Keratinocyte (primary cell): Measurements from ENCODE around the gene SORBS1. TPM values are rescaled to one million over a fixed set of nuclear protein-coding genes. Genes with fewer than 3 reads are reported as not detected.

ENCODE experiments used
- DNase-seq: peaks from one replicate; pipeline ENCODE4 v3.0.0-alpha.2; 2011; ENCODE audit warnings: low read depth, missing footprints, low spot score
- FAIRE-seq: peaks from 2 replicates; lab custom pipeline; 2011; peaks lifted over from hg19 to GRCh38; lab: Jason Lieb, UNC
- H2AFZ ChIP-seq: 2 replicates; pipeline ENCODE4 v1.6.0; 2012; ENCODE audit warnings: low read length, control low read depth, inconsistent platforms; ENCODE audit not compliant: control insufficient read depth
- H3K27ac ChIP-seq: 2 replicates; pipeline ENCODE4 v1.5.1; 2011; ENCODE audit warnings: low read length; ENCODE audit not compliant: control insufficient read depth, insufficient read depth
- H3K27me3 ChIP-seq: 3 replicates; pipeline ENCODE4 v1.6.0; 2011; ENCODE audit warnings: low read length; ENCODE audit not compliant: control insufficient read depth, insufficient read depth; ENCODE audit errors: extremely low read depth
- H3K36me3 ChIP-seq, 2 experiments: 2 replicates in 1 of 2; 3 replicates in 1 of 2; pipeline ENCODE4 v1.5.1; 2011; ENCODE audit warnings: low read length in 2 of 2, mild to moderate bottlenecking in 1 of 2; ENCODE audit not compliant: control insufficient read depth in 2 of 2, insufficient read depth in 2 of 2; ENCODE audit errors: extremely low read depth in 1 of 2
- H3K4me1 ChIP-seq: 3 replicates; pipeline ENCODE4 v1.5.1; 2011; ENCODE audit warnings: low read length; ENCODE audit not compliant: control insufficient read depth, insufficient read depth; ENCODE audit errors: extremely low read depth
- H3K4me2 ChIP-seq: 3 replicates; pipeline ENCODE4 v1.6.0; 2011; ENCODE audit warnings: low read depth, low read length; ENCODE audit not compliant: control insufficient read depth, insufficient read depth; ENCODE audit errors: extremely low read depth
- H3K4me3 ChIP-seq, 3 experiments: fragments of 200-600 bp in 1 of 3; sonication (generic) in 1 of 3; 2 replicates in 2 of 3; 3 replicates in 1 of 3; pipeline ENCODE4 v1.5.1; 2011 to 2016; ENCODE audit warnings: low read length in 3 of 3, mild to moderate bottlenecking in 3 of 3, control low read depth in 2 of 3, inconsistent platforms in 1 of 3, low read depth in 1 of 3, mixed read lengths in 1 of 3, mixed run types in 1 of 3, moderate library complexity in 1 of 3; ENCODE audit not compliant: control insufficient read depth in 2 of 3, insufficient read depth in 2 of 3; ENCODE audit errors: extremely low read depth in 1 of 3
- H3K79me2 ChIP-seq: 2 replicates; pipeline ENCODE4 v1.6.0; 2012; ENCODE audit warnings: low read length; ENCODE audit not compliant: control insufficient read depth, insufficient read depth
- H3K9ac ChIP-seq: 3 replicates; pipeline ENCODE4 v1.6.0; 2011; ENCODE audit warnings: low read length; ENCODE audit not compliant: control insufficient read depth, insufficient read depth; ENCODE audit errors: extremely low read depth
- H3K9me1 ChIP-seq: 3 replicates; pipeline ENCODE4 v1.6.0; 2011; ENCODE audit warnings: low read length; ENCODE audit not compliant: control insufficient read depth, insufficient read depth; ENCODE audit errors: extremely low read depth
- H3K9me3 ChIP-seq: 2 replicates; pipeline ENCODE4 v1.5.1; 2012; ENCODE audit warnings: low read depth, low read length; ENCODE audit not compliant: control insufficient read depth
- H4K20me1 ChIP-seq: 3 replicates; pipeline ENCODE4 v1.6.0; 2011; ENCODE audit warnings: low read length; ENCODE audit not compliant: control insufficient read depth, insufficient read depth; ENCODE audit errors: extremely low read depth
- CTCF ChIP-seq, 3 experiments: IDR thresholded peaks in 1 of 3; conservative IDR thresholded peaks in 1 of 3; optimal IDR thresholded peaks in 1 of 3; 2 replicates in 2 of 3; 3 replicates in 1 of 3; pipeline versions ENCODE3 to v1.5.1; 2011; ENCODE audit warnings: low read length in 3 of 3, mild to moderate bottlenecking in 3 of 3, moderate library complexity in 2 of 3, control low read depth in 1 of 3, inconsistent platforms in 1 of 3; ENCODE audit not compliant: insufficient read depth in 2 of 3; ENCODE audit errors: extremely low read depth in 1 of 3
- EZH2 ChIP-seq: IDR thresholded peaks from one replicate; pipeline ENCODE4 v1.6.1; 2012; ENCODE audit warnings: inconsistent platforms, mild to moderate bottlenecking, low read length, moderate library complexity
- dilution Hi-C: fragments of 300-500 bp; cut with MboI; formaldehyde crosslinking; loops from one replicate; pipeline ENCODE4 v1.7.0; 2020; ENCODE audit warnings: low sequenced_read_pairs; ENCODE audit not compliant: extremely low pct_ligation_motif_present
- polyA plus RNA-seq, 5 experiments: library from polyadenylated mRNA; depleted of rRNA in 3 of 5; stranded (reverse) in 3 of 5; stranded (forward) in 1 of 5; unstranded in 1 of 5; fragments of >200 nt; gene quantifications; 1 replicate in 1 of 5; 2 replicates in 3 of 5; 3 replicates in 1 of 5; pipeline versions ENCODE4 v1.2.1 to v1.2.3, GENCODE V29; 2011 to 2012; ENCODE audit warnings: missing spikeins in 2 of 5, low read depth in 1 of 5, low replicate concordance in 1 of 5

SORBS1 gene
- polyA plus RNA-seq, 1 donor (not counting 4 experiments of a cell fraction or from before 2014, with no cell fraction given) = 0.42 TPM

GRCh38 chr10:95480901-95481491 lies 80.2 kb downstream of the SORBS1 start:
- no peak for TF ChIP-seq CTCF (optimal IDR thresholded peaks at IDR 0.05 in 1 of 3, IDR thresholded peaks at IDR 0.05 in 1 of 3, conservative IDR thresholded peaks at IDR 0.05 in 1 of 3; ENCODE audit: extremely low read depth in 1 of 3, insufficient read depth in 2 of 3, low read length in 3 of 3)
- TF ChIP-seq EZH2 = no peak
- no peak overlapping the region for H2AFZ ChIP-seq
- H3K27me3 ChIP-seq = no peaks in the 10 kb centered on the region
- H4K20me1 ChIP-seq = no peaks in the 10 kb centered on the region
- peaks cover 2% of the 10 kb centered on the region for H3K4me1 ChIP-seq
- DNase-seq = no peak
- H3K27ac ChIP-seq = no peak overlapping the region
- dilution Hi-C loops = no loop called here
- no peaks in the 10 kb centered on the region for H3K36me3 ChIP-seq
- no peaks in the 10 kb centered on the region for H3K9me1 ChIP-seq
- H3K9me3 ChIP-seq = no peaks in the 10 kb centered on the region
- no peaks in the 10 kb centered on the region for H3K79me2 ChIP-seq
- no peak overlapping the region for H3K4me2 ChIP-seq
- no peak for FAIRE-seq
- H3K9ac ChIP-seq = no peak overlapping the region
- H3K4me3 ChIP-seq = no peak overlapping the region

GRCh38 chr10:95480102-95480900 lies 80.9 kb downstream of the SORBS1 start:
- Histone ChIP-seq H3K4me3 (no peak overlapping the region), H3K27ac (no peak overlapping the region), H3K36me3 (no peaks in the 10 kb centered on the region), H3K27me3 (no peaks in the 10 kb centered on the region), H3K9me1 (no peaks in the 10 kb centered on the region), H3K9me3 (no peaks in the 10 kb centered on the region), H2AFZ (no peak overlapping the region), H3K79me2 (no peaks in the 10 kb centered on the region), H3K9ac (no peak overlapping the region), H3K4me1 (peaks cover 2% of the 10 kb centered on the region), H3K4me2 (no peak overlapping the region), H4K20me1 (no peaks in the 10 kb centered on the region)
- TF ChIP-seq CTCF (optimal IDR thresholded peaks at IDR 0.05 in 1 of 3, IDR thresholded peaks at IDR 0.05 in 1 of 3, conservative IDR thresholded peaks at IDR 0.05 in 1 of 3; ENCODE audit: extremely low read depth in 1 of 3, insufficient read depth in 2 of 3, low read length in 3 of 3) (no peak), EZH2 (no peak)
- no peak for DNase-seq
- no peak for FAIRE-seq
- dilution Hi-C loops = no loop called here
